ENCODE results near the gene STAT4.

The STAT4 gene

GRCh38 chr2:190980630-190981209 is 170.1 kb downstream of the STAT4 start:
- in situ Hi-C loops (cut with MboI; ENCODE audit: low sequenced_read_pairs): no loop called here

GRCh38 chr2:190979906-190980629 is 170.7 kb downstream of the STAT4 start:
- in situ Hi-C loops (cut with MboI; ENCODE audit: low sequenced_read_pairs): no loop called here
